Muscle layer of duodenum (tissue), 2 donors: ENCODE data around the gene HSD17B4.

Experiments
- H3K27ac ChIP-seq: one replicate; pipeline ENCODE4 v1.7.0; 2013; ENCODE audit warnings: mild to moderate bottlenecking, low read length
- H3K27me3 ChIP-seq: one replicate; pipeline ENCODE4 v1.7.0; 2013; ENCODE audit warnings: low read depth, mild to moderate bottlenecking, control low read depth, low read length
- H3K36me3 ChIP-seq, 2 donors: one replicate each; pipeline ENCODE4 v1.7.0; 2013; ENCODE audit warnings: low read length in 2 of 2, control low read depth in 1 of 2, mild to moderate bottlenecking in 1 of 2; ENCODE audit not compliant: insufficient read depth in 2 of 2, control insufficient read depth in 1 of 2
- H3K4me1 ChIP-seq, 2 donors: one replicate each; pipeline ENCODE4 v1.7.0; 2013; ENCODE audit warnings: low read length in 2 of 2, mild to moderate bottlenecking in 2 of 2, control low read depth in 1 of 2, moderate library complexity in 1 of 2; ENCODE audit not compliant: insufficient read depth in 2 of 2, control insufficient read depth in 1 of 2
- H3K4me3 ChIP-seq, 2 donors: one replicate each; pipeline ENCODE4 v1.7.0; 2013; ENCODE audit warnings: low read length in 2 of 2, low read depth in 1 of 2, mild to moderate bottlenecking in 1 of 2
- H3K9me3 ChIP-seq, 2 donors: one replicate each; pipeline ENCODE4 v1.7.0; 2013; ENCODE audit warnings: low read length in 2 of 2, control low read depth in 1 of 2, mild to moderate bottlenecking in 1 of 2; ENCODE audit not compliant: control insufficient read depth in 1 of 2
- donor health status: healthy.

HSD17B4 gene

GRCh38 chr5:119541716-119542115 is 89.4 kb downstream of the HSD17B4 start:
- Histone ChIP-seq H3K27ac (no peak overlapping the region), H3K27me3 (no peaks in the 10 kb centered on the region), H3K9me3 (no peaks in the 10 kb centered on the region), H3K4me1 (peaks cover 0 to 4% of the 10 kb centered on the region in 2 donors), H3K36me3 (peaks cover 22 to 32% of the 10 kb centered on the region in 2 donors), H3K4me3 (no peak overlapping the region)

- H3K4me3 ChIP-seq = no peak overlapping the region
- H3K27ac ChIP-seq = no peak overlapping the region
- H3K4me1 ChIP-seq = no peaks in the 10 kb centered on the region
These were observed 99.5 kb downstream of the HSD17B4 start for GRCh38 chr5:119551819-119552218.

GRCh38 chr5:119554597-119554996 is 102.3 kb downstream of the HSD17B4 start:
- Histone ChIP-seq H3K27me3 (no peaks in the 10 kb centered on the region), H3K27ac (no peak overlapping the region), H3K9me3 (no peaks in the 10 kb centered on the region), H3K4me3 (no peak overlapping the region), H3K36me3 (no peaks in the 10 kb centered on the region), H3K4me1 (no peaks in the 10 kb centered on the region)

More at GRCh38 chr5:119551819-119552218, 99.5 kb downstream of the HSD17B4 start:
- H3K9me3 ChIP-seq = no peaks in the 10 kb centered on the region
- H3K27me3 ChIP-seq = no peaks in the 10 kb centered on the region
- no peaks in the 10 kb centered on the region for H3K36me3 ChIP-seq

- no peak overlapping the region for H3K27ac ChIP-seq
- H3K36me3 ChIP-seq = no peaks in the 10 kb centered on the region
- no peak overlapping the region for H3K4me3 ChIP-seq
- H3K27me3 ChIP-seq = no peaks in the 10 kb centered on the region
- H3K9me3 ChIP-seq = no peaks in the 10 kb centered on the region
- no peaks in the 10 kb centered on the region for H3K4me1 ChIP-seq
These were observed 118.6 kb downstream of the HSD17B4 start for GRCh38 chr5:119570910-119571309.

GRCh38 chr5:119578937-119579336 is 126.6 kb downstream of the HSD17B4 start:
- no peaks in the 10 kb centered on the region for H3K27me3 ChIP-seq
- H3K4me3 ChIP-seq = no peak overlapping the region
- H3K4me1 ChIP-seq = no peaks in the 10 kb centered on the region
- H3K27ac ChIP-seq = no peak overlapping the region
- no peaks in the 10 kb centered on the region for H3K36me3 ChIP-seq
- H3K9me3 ChIP-seq = no peaks in the 10 kb centered on the region

GRCh38 chr5:119582987-119583386 is 130.7 kb downstream of the HSD17B4 start:
- Histone ChIP-seq H3K36me3 (no peaks in the 10 kb centered on the region), H3K4me3 (no peak overlapping the region), H3K4me1 (no peaks in the 10 kb centered on the region), H3K27ac (no peak overlapping the region), H3K9me3 (no peaks in the 10 kb centered on the region), H3K27me3 (no peaks in the 10 kb centered on the region)

- H3K4me3 ChIP-seq = no peak overlapping the region
- H3K27me3 ChIP-seq = no peaks in the 10 kb centered on the region
- H3K9me3 ChIP-seq = no peaks in the 10 kb centered on the region
- no peaks in the 10 kb centered on the region for H3K4me1 ChIP-seq
- no peaks in the 10 kb centered on the region for H3K36me3 ChIP-seq
- H3K27ac ChIP-seq = no peak overlapping the region
These were observed 131.4 kb downstream of the HSD17B4 start for GRCh38 chr5:119583684-119584083.
